ENCODE measurements around the gene EVI5L.

GRCh38 chr19:7858109-7858770, 28.2 kb downstream of the EVI5L start:
- TF ChIP-seq CTCF (IDR thresholded peaks at IDR 0.05) (no peak), POLR2A (IDR thresholded peaks at IDR 0.05) (no peak)
